ENCODE data around the gene HIC1. TPM values are rescaled to one million over a fixed set of nuclear protein-coding genes. Genes with fewer than 3 reads are reported as not detected.

HIC1 gene
- total RNA-seq, 1 donor, result 18.5 TPM

DNA sequence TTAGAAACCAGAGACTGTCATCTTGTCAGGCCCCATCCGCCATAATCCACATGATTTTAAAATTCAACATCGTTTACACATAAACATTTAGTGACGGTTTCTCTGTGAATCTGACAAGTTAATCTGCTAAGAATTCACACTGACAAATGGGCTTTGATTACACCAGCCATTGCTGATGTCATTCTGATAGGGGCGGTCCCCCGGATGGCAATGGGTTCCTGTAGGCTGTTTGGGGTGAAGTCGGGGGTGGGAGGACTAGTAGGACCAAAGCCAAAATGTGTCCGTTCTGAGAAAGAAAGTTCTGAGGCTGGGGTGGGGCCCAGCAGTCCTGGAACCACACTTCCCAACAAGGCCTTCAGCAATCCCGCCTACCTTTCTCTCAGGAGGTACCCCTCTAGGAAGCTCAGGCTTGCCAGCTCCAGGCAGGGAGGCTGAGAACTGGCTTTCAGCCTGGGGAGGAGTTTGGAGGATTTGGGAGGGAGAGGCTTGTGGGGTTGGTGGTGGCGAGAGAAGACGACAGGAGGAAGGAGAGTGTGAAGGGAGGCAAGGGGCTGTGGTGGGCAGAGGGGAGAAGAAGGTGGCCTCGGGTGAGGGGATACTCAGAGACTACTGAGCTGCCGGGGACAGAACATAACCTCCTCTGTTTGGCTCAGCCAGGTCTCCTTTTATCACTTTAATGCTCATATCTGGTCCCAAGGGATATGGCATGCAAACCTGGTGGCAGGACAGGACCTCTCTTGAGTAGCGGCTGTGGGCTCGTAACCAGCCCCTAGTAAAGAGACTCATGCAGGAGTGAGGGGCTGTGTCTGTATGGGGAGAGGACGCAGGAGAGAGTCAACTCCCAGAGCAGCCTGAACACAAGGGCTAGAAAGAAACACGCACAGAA, 8.6 kb downstream of the HIC1 start:
- H3K9me3 ChIP-seq (ENCODE audit: low read depth, low read length), result no peaks in the 10 kb centered on the region
- no peak overlapping the region for H3K4me3 ChIP-seq (ENCODE audit: insufficient read depth, low read length)
- TF ChIP-seq, protein P1, sequence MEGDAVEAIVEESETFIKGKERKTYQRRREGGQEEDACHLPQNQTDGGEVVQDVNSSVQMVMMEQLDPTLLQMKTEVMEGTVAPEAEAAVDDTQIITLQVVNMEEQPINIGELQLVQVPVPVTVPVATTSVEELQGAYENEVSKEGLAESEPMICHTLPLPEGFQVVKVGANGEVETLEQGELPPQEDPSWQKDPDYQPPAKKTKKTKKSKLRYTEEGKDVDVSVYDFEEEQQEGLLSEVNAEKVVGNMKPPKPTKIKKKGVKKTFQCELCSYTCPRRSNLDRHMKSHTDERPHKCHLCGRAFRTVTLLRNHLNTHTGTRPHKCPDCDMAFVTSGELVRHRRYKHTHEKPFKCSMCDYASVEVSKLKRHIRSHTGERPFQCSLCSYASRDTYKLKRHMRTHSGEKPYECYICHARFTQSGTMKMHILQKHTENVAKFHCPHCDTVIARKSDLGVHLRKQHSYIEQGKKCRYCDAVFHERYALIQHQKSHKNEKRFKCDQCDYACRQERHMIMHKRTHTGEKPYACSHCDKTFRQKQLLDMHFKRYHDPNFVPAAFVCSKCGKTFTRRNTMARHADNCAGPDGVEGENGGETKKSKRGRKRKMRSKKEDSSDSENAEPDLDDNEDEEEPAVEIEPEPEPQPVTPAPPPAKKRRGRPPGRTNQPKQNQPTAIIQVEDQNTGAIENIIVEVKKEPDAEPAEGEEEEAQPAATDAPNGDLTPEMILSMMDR (IDR thresholded peaks at IDR 0.05; ENCODE audit: extremely low read depth, low read depth, low read length), result no peak
- peaks cover 65% of the 10 kb centered on the region for H3K4me1 ChIP-seq (ENCODE audit: insufficient read depth, low read length)
- no peak overlapping the region for H3K4me2 ChIP-seq (ENCODE audit: insufficient read depth, low read length)
- no peak overlapping the region for H2AFZ ChIP-seq (ENCODE audit: low read length)
- H3K36me3 ChIP-seq (ENCODE audit: insufficient read depth, low read length), result peaks cover 51% of the 10 kb centered on the region
- H4K20me1 ChIP-seq (ENCODE audit: insufficient read depth, low read length), result no peaks in the 10 kb centered on the region
- peak; percentile 88 for DNase-seq (ENCODE audit: insufficient read length, low spot score, missing footprints)
- no peaks in the 10 kb centered on the region for H3K27me3 ChIP-seq (ENCODE audit: insufficient read depth, low read length)
- H3K27ac ChIP-seq (ENCODE audit: low read depth, low read length), result peak overlapping the region; percentile 97
- peaks cover 8% of the 10 kb centered on the region for H3K79me2 ChIP-seq (ENCODE audit: insufficient read depth, low read length)

GRCh38 chr17:2064147-2064489, 9.2 kb downstream of the HIC1 start:
- Histone ChIP-seq H3K79me2 (ENCODE audit: insufficient read depth, low read length) (peaks cover 7% of the 10 kb centered on the region), H3K27me3 (ENCODE audit: insufficient read depth, low read length) (no peaks in the 10 kb centered on the region), H3K4me2 (ENCODE audit: insufficient read depth, low read length) (no peak overlapping the region), H3K9me3 (ENCODE audit: low read depth, low read length) (no peaks in the 10 kb centered on the region), H3K27ac (ENCODE audit: low read depth, low read length) (peak overlapping the region; percentile 97), H3K4me1 (ENCODE audit: insufficient read depth, low read length) (peaks cover 72% of the 10 kb centered on the region), H3K36me3 (ENCODE audit: insufficient read depth, low read length) (peaks cover 51% of the 10 kb centered on the region), H3K4me3 (ENCODE audit: insufficient read depth, low read length) (no peak overlapping the region), H4K20me1 (ENCODE audit: insufficient read depth, low read length) (no peaks in the 10 kb centered on the region), H2AFZ (ENCODE audit: low read length) (no peak overlapping the region)
- DNase-seq (ENCODE audit: insufficient read length, low spot score, missing footprints), result peak; percentile 71
- TF ChIP-seq, protein P1 (IDR thresholded peaks at IDR 0.05; ENCODE audit: extremely low read depth, low read depth, low read length), result no peak

DNA sequence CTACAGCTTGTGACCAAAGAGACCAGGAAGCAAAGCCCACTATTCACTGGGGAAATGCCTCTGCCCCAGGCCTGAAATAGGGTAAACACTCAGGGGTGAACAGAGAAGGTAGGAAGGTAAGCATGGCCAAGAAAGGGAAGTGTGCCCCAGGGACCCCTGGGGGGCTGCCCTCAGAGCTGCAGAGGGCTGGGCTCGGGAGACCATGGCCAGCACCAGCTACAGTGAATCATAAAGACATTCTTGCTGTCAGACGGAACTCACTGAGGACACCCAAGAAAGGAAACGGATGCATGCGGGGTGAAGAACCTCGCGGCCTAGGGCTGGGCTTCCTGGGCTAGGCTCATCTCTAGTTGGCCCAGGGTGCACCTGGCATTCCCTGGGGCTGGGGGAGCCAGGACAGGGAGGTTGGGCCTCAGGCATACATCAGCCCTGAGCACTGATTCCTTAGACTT, 9.6 kb downstream of the HIC1 start:
- TF ChIP-seq, protein P1 (IDR thresholded peaks at IDR 0.05; ENCODE audit: extremely low read depth, low read depth, low read length), result no peak
- no peaks in the 10 kb centered on the region for H4K20me1 ChIP-seq (ENCODE audit: insufficient read depth, low read length)
- H2AFZ ChIP-seq (ENCODE audit: low read length), result no peak overlapping the region
- peak overlapping the region; percentile 97 for H3K27ac ChIP-seq (ENCODE audit: low read depth, low read length)
- no peak overlapping the region for H3K4me3 ChIP-seq (ENCODE audit: insufficient read depth, low read length)
- H3K79me2 ChIP-seq (ENCODE audit: insufficient read depth, low read length), result peaks cover 6% of the 10 kb centered on the region
- no peaks in the 10 kb centered on the region for H3K27me3 ChIP-seq (ENCODE audit: insufficient read depth, low read length)
- no peaks in the 10 kb centered on the region for H3K9me3 ChIP-seq (ENCODE audit: low read depth, low read length)
- H3K36me3 ChIP-seq (ENCODE audit: insufficient read depth, low read length), result peaks cover 48% of the 10 kb centered on the region
- peak; percentile 91 for DNase-seq (ENCODE audit: insufficient read length, low spot score, missing footprints)
- H3K4me2 ChIP-seq (ENCODE audit: insufficient read depth, low read length), result no peak overlapping the region
- peaks cover 72% of the 10 kb centered on the region for H3K4me1 ChIP-seq (ENCODE audit: insufficient read depth, low read length)

- no peaks in the 10 kb centered on the region for H4K20me1 ChIP-seq (ENCODE audit: insufficient read depth, low read length)
- H3K4me2 ChIP-seq (ENCODE audit: insufficient read depth, low read length), result no peak overlapping the region
- H3K27ac ChIP-seq (ENCODE audit: low read depth, low read length), result peak overlapping the region; percentile 97
- DNase-seq (ENCODE audit: insufficient read length, low spot score, missing footprints), result peak; percentile 95
- H3K79me2 ChIP-seq (ENCODE audit: insufficient read depth, low read length), result peaks cover under 1% of the 10 kb centered on the region
- no peaks in the 10 kb centered on the region for H3K9me3 ChIP-seq (ENCODE audit: low read depth, low read length)
- no peak overlapping the region for H3K4me3 ChIP-seq (ENCODE audit: insufficient read depth, low read length)
- H2AFZ ChIP-seq (ENCODE audit: low read length), result no peak overlapping the region
- peaks cover 41% of the 10 kb centered on the region for H3K36me3 ChIP-seq (ENCODE audit: insufficient read depth, low read length)
- H3K27me3 ChIP-seq (ENCODE audit: insufficient read depth, low read length), result no peaks in the 10 kb centered on the region
- TF ChIP-seq, protein P1 (IDR thresholded peaks at IDR 0.05; ENCODE audit: extremely low read depth, low read depth, low read length), result peak; percentile 62
- H3K4me1 ChIP-seq (ENCODE audit: insufficient read depth, low read length), result peaks cover 72% of the 10 kb centered on the region
Observed at GRCh38 chr17:2064980-2065785, 10.3 kb downstream of the HIC1 start.
